ENCODE measurements around the gene QARS1.

DNA sequence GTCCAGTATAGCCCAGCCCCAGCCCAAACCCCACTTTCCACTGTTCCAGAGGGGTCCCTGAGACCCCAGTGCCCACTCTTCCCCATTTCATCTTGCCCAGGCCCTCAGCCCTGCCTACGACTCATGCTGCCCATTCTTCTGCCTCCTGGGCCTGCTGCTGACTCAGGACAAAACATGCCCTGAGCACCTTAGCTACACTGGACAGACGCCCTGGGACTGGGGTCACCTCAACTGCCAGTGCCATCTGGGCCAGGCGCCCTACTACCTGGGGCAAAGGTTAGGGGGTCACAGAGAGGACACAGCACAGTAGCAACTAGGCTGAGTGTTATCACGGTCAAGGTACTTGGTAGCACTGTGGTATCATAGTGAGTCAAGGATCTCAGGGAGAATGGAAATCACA, 30.9 kb upstream of the QARS1 start:
- TF ChIP-seq, protein P1, sequence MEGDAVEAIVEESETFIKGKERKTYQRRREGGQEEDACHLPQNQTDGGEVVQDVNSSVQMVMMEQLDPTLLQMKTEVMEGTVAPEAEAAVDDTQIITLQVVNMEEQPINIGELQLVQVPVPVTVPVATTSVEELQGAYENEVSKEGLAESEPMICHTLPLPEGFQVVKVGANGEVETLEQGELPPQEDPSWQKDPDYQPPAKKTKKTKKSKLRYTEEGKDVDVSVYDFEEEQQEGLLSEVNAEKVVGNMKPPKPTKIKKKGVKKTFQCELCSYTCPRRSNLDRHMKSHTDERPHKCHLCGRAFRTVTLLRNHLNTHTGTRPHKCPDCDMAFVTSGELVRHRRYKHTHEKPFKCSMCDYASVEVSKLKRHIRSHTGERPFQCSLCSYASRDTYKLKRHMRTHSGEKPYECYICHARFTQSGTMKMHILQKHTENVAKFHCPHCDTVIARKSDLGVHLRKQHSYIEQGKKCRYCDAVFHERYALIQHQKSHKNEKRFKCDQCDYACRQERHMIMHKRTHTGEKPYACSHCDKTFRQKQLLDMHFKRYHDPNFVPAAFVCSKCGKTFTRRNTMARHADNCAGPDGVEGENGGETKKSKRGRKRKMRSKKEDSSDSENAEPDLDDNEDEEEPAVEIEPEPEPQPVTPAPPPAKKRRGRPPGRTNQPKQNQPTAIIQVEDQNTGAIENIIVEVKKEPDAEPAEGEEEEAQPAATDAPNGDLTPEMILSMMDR (IDR thresholded peaks at IDR 0.05 in 8 of 11, conservative IDR thresholded peaks at IDR 0.05 in 3 of 11): no peak
- no peak for TF ChIP-seq POLR2A (IDR thresholded peaks at IDR 0.05)
